ENCODE measurements around the gene GULP1. TPM values are rescaled to one million over a fixed set of nuclear protein-coding genes. Genes with fewer than 3 reads are reported as not detected.
"Not testable (repeated sequence)": the region's sequence is repeated elsewhere in the genome, so short reads cannot be mapped to it uniquely, and the experiment has no call there.

Gene GULP1
- total RNA-seq, 1 donor from 2014 or later: 54.1 TPM

- DNase-seq (ENCODE audit: low read depth): peak; percentile 87
Measured at GRCh38 chr2:188292348-188293239, 920 bp downstream of the GULP1 start.

- peak; percentile 68 for DNase-seq (ENCODE audit: low read depth)
Measured at GRCh38 chr2:188293601-188294351, 2.1 kb downstream of the GULP1 start.

- DNase-seq (ENCODE audit: low read depth): peak; percentile 11
Measured at GRCh38 chr2:188294352-188294926, 2.8 kb downstream of the GULP1 start.

GRCh38 chr2:188295067-188295685, 3.5 kb downstream of the GULP1 start:
- DNase-seq (ENCODE audit: low read depth): no peak

GRCh38 chr2:188297978-188298377, 6.3 kb downstream of the GULP1 start:
- no peak for DNase-seq (ENCODE audit: low read depth)

- not testable (repeated sequence) for DNase-seq (ENCODE audit: low read depth)
Measured at GRCh38 chr2:188298937-188299371, 7.3 kb downstream of the GULP1 start.

- peak; percentile 43 for DNase-seq (ENCODE audit: low read depth)
Measured at GRCh38 chr2:188303363-188304031, 11.8 kb downstream of the GULP1 start.

- DNase-seq (ENCODE audit: low read depth): no peak
Measured at GRCh38 chr2:188305271-188305670, 13.6 kb downstream of the GULP1 start.

- DNase-seq (ENCODE audit: low read depth): no peak
Measured at GRCh38 chr2:188306271-188306670, 14.6 kb downstream of the GULP1 start.

GRCh38 chr2:188307850-188308283, 16.2 kb downstream of the GULP1 start:
- no peak for DNase-seq (ENCODE audit: low read depth)

GRCh38 chr2:188308483-188308882, 16.8 kb downstream of the GULP1 start:
- DNase-seq (ENCODE audit: low read depth): no peak

GRCh38 chr2:188309364-188309763, 17.7 kb downstream of the GULP1 start:
- DNase-seq (ENCODE audit: low read depth): no peak

- no peak for DNase-seq (ENCODE audit: low read depth)
Measured at GRCh38 chr2:188314314-188315054, 22.8 kb downstream of the GULP1 start.

- DNase-seq (ENCODE audit: low read depth): no peak
Measured at GRCh38 chr2:188315750-188316149, 24.1 kb downstream of the GULP1 start.

GRCh38 chr2:188316342-188316741, 24.7 kb downstream of the GULP1 start:
- no peak for DNase-seq (ENCODE audit: low read depth)

- no peak for DNase-seq (ENCODE audit: low read depth)
Measured at GRCh38 chr2:188316791-188317423, 25.2 kb downstream of the GULP1 start.

- no peak for DNase-seq (ENCODE audit: low read depth)
Measured at GRCh38 chr2:188318161-188318749, 26.6 kb downstream of the GULP1 start.

- no peak for DNase-seq (ENCODE audit: low read depth)
Measured at GRCh38 chr2:188319838-188320237, 28.2 kb downstream of the GULP1 start.

- no peak for DNase-seq (ENCODE audit: low read depth)
Measured at GRCh38 chr2:188320861-188321260, 29.2 kb downstream of the GULP1 start.

Data from myocyte (in vitro differentiated cells).